ENCODE results near the gene TRIM32. TPM values are rescaled to one million over a fixed set of nuclear protein-coding genes. Genes with fewer than 3 reads are reported as not detected.
A peak's percentile ranks its signal among the peaks of the same experiment; 100 is the strongest.

TRIM32 gene
- total RNA-seq, 3 donors from 2014 or later = 11.8 to 21.5 (median 20.0) TPM

DNA sequence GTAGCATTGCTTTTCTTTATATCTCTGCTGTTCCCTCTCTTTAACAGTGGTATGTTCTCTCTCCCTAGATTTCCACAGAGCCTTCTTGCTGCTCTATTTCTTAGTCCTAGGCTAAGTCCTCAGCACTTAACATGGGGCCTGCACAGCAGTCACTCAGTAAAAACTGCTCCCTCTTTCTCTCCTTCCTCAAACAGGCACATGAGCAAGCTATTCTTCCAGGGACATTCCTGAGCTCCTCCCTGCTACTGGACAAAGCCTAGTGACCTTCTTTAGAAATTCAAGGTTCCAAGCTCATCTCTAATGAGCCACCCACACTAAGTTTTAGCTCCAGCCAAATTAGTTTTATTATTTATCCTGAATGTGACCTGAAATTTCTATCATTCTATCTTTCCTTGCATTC is 39.5 kb downstream of the TRIM32 start:
- DNase-seq (no peak), ATAC-seq (no peak)
- H3K9me3 ChIP-seq = no peaks in the 10 kb centered on the region
- TF ChIP-seq, protein P1, sequence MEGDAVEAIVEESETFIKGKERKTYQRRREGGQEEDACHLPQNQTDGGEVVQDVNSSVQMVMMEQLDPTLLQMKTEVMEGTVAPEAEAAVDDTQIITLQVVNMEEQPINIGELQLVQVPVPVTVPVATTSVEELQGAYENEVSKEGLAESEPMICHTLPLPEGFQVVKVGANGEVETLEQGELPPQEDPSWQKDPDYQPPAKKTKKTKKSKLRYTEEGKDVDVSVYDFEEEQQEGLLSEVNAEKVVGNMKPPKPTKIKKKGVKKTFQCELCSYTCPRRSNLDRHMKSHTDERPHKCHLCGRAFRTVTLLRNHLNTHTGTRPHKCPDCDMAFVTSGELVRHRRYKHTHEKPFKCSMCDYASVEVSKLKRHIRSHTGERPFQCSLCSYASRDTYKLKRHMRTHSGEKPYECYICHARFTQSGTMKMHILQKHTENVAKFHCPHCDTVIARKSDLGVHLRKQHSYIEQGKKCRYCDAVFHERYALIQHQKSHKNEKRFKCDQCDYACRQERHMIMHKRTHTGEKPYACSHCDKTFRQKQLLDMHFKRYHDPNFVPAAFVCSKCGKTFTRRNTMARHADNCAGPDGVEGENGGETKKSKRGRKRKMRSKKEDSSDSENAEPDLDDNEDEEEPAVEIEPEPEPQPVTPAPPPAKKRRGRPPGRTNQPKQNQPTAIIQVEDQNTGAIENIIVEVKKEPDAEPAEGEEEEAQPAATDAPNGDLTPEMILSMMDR (IDR thresholded peaks at IDR 0.05) = no peak
- H3K36me3 ChIP-seq (ENCODE audit: low read depth) = no peaks in the 10 kb centered on the region
- H3K4me1 ChIP-seq (ENCODE audit: low read depth) = no peaks in the 10 kb centered on the region
- H3K4me3 ChIP-seq = no peak overlapping the region
- intact Hi-C loops (cut with DNase I, micrococcal nuclease) = no loop called here

DNA sequence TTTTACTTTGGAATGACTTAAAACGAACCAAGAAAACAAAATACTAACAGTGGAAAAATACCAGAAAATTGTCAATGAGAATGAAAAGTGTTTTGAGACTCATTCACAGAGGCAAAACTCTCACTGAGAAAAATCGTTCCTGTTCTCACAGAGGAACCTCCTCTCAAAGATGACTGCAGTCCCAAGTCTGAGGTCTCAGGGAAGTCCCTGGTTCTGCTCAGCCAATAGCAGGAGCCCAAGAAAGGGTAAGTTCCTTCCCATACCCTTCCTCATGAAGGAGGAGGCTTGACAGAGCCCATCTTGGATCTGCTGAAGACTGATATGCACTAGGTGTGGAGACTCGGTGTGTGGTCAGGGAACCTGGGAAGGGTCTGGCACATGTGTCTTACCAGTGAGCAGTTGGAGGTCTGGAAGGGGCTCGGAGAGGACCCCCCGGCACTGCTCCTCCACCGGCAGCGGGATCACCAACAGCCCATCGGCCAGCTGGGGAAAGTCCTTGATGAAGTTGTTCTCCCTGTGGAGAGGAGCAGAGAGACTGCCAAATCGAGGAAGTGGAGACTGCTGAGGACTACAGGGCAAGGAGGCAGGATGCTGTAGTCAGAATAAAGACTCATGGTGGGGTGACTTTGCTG is 46.0 kb downstream of the TRIM32 start:
- no peak for ATAC-seq
- DNase-seq = no peak
- TF ChIP-seq, protein P1 (IDR thresholded peaks at IDR 0.05) = no peak
- Histone ChIP-seq H3K4me1 (ENCODE audit: low read depth) (no peaks in the 10 kb centered on the region), H3K36me3 (ENCODE audit: low read depth) (no peaks in the 10 kb centered on the region), H3K4me3 (no peak overlapping the region), H3K9me3 (no peaks in the 10 kb centered on the region)
- intact Hi-C loops (cut with DNase I, micrococcal nuclease) = loop anchor here in 1 of 2 donors (10.0 kb wide), 1 partner anchor 132 kb away; no protein-coding TSS in a partner anchor

DNA sequence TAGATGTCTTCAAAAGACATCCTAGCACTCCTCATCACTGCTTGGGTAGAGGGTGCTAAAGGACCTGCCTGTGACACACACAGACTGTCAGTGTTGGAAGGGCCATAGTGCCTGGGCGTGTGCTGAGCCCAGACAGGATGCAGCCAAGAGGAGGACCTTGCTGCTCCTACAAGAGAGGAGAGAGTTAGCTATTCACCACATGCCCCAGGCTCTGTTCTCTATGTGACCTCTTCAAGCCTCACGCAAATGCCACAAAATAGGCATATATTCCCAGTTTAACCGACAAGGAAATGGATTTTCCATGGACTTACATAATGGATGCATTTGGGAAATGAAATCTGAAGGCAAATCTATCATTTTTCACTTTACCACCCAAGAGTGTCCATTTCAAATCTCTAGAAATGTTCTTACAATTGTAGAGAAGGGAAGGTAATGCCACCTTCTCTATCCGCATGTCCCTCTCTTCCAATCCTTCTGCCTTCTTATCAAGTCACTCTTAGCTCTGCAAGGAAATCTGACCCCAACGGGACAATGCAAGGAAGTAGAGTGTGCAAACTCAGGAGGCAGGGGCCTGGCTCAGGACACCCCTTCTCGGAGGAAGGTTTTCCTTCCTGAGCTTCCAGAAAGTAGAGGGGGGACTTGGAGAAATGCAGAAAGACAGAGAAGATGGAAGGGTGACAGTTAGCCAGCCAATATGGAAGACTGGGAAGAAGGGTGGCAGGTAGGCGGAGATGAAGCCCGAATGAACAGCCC is 49.5 kb downstream of the TRIM32 start:
- no peak for DNase-seq
- Histone ChIP-seq H3K4me3 (no peak overlapping the region), H3K36me3 (ENCODE audit: low read depth) (no peaks in the 10 kb centered on the region), H3K4me1 (ENCODE audit: low read depth) (no peaks in the 10 kb centered on the region), H3K9me3 (no peaks in the 10 kb centered on the region)
- ATAC-seq = no peak
- intact Hi-C loops (cut with DNase I, micrococcal nuclease) = loop anchor here in 1 of 2 donors (10.0 kb wide), 1 partner anchor 128 kb away; no protein-coding TSS in a partner anchor
- TF ChIP-seq, protein P1 (IDR thresholded peaks at IDR 0.05) = no peak

DNA sequence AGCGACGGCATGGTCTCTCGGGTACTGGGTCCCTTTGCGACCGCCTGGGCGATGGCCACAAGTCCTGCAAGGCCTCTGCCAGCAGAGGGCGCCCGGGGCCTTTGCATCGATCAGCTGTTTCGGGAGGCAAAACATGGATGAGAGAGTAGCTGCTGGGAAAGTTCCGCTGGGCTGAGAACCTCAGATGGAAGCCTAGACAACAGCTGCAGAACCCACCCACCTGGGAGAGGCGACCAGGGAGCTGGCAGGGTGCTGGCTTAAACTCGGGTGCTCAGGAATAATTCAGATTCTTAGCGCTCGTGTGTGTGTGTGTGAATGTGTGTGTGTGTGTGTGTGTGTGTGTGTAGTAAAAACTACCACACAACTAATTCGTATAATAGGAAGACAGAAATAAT is 50.0 kb downstream of the TRIM32 start:
- Histone ChIP-seq H3K9me3 (no peaks in the 10 kb centered on the region), H3K4me1 (ENCODE audit: low read depth) (no peaks in the 10 kb centered on the region), H3K4me3 (no peak overlapping the region), H3K36me3 (ENCODE audit: low read depth) (no peaks in the 10 kb centered on the region)
- DNase-seq (peak; percentile 66 to 86 (median 83)), ATAC-seq (peak; percentile 83)
- intact Hi-C loops (cut with DNase I, micrococcal nuclease) = loop anchor here in 1 of 2 donors (10.0 kb wide), 1 partner anchor 128 kb away; no protein-coding TSS in a partner anchor
- TF ChIP-seq, protein P1 (IDR thresholded peaks at IDR 0.05) = peak; percentile 78

DNA sequence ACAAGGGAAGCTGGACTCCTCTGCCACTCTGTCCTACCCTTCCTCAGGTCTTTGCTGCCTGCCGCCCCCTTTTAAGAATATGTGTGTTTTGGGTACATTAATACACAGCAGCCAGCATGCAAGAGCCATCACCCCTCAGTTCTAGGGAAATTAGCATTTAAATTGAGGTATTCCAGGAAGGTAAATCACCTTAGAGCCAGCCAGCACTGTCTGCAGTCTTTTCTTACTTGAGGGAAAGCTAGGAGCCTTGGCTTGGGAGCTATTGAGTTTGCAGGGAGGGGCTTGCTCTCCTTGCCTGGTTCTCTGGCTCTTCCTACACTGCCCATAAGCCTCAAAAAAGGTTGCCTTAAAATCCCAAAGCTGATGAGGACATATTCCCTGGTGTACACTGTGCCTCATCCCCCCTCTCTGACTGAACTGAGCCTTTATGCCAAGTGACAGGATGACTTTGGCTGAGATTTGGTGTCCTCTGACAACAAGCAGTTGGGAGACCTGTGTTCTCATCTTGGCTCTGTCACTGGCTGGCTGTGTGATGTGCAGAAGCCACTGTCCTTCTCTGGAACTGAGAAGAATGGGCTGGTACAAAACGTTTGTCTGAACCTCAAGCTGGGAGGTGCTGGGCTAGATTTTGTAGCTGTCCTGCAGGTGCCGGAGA is 54.1 kb downstream of the TRIM32 start:
- intact Hi-C loops (cut with DNase I, micrococcal nuclease) = no loop called here
- ATAC-seq (no peak), DNase-seq (no peak)
- no peak overlapping the region for H3K4me3 ChIP-seq
- TF ChIP-seq, protein P1 (IDR thresholded peaks at IDR 0.05) = no peak
- H3K4me1 ChIP-seq (ENCODE audit: low read depth) = no peaks in the 10 kb centered on the region
- no peaks in the 10 kb centered on the region for H3K36me3 ChIP-seq (ENCODE audit: low read depth)
- H3K9me3 ChIP-seq = no peaks in the 10 kb centered on the region
